Panc1 (cell line): ENCODE results near the gene INPP5E. TPM values are rescaled to one million over a fixed set of nuclear protein-coding genes. Genes with fewer than 3 reads are reported as not detected.
"Not testable (repeated sequence)": the region's sequence is repeated elsewhere in the genome, so short reads cannot be mapped to it uniquely, and the experiment has no call there.

Source experiments
- ATAC-seq: fragments of 200-7000 bp; cut with Tn5 transposase; 2 replicates; pipeline ENCODE4 v1.9.1; 2020; ENCODE audit warnings: mild to moderate bottlenecking, moderate library complexity
- BruUV-seq: library from RNA; stranded (reverse); fragments of 400-500 nt; replicated peaks from 2 replicates; lab custom pipeline; 2021; lab: Mats Ljungman, UMichigan
- CTCF ChIA-PET: fragments of 300-600 bp; sonication (Branson Sonifier 250); formaldehyde crosslinking; loops from one replicate; lab custom pipeline; 2022; ENCODE audit warnings: antibody characterized with exemption; lab: Charles Lee
- POLR2A ChIA-PET: fragments of 300-600 bp; sonication (Branson Sonifier 250); formaldehyde crosslinking; loops from one replicate; lab custom pipeline; 2022; ENCODE audit warnings: antibody characterized with exemption; lab: Charles Lee
- DNase-seq: peaks from one replicate; pipeline ENCODE4 v3.0.0-alpha.2; 2010; ENCODE audit warnings: low read depth, low spot score
- H3K27ac ChIP-seq: 2 replicates; pipeline ENCODE4 v1.5.1; 2011; ENCODE audit warnings: mild to moderate bottlenecking, low read length, inconsistent platforms
- H3K27me3 ChIP-seq: fragments of 200-500 bp; sonication (Bioruptor generic); 2 replicates; pipeline ENCODE4 v1.6.0; 2014; ENCODE audit warnings: low read length, inconsistent platforms; ENCODE audit not compliant: control insufficient read depth, insufficient read depth
- H3K36me3 ChIP-seq: fragments of 200-500 bp; sonication (Bioruptor generic); 2 replicates; pipeline ENCODE4 v1.5.1; 2014; ENCODE audit warnings: inconsistent platforms, mild to moderate bottlenecking, low read length, moderate library complexity; ENCODE audit not compliant: control insufficient read depth, insufficient read depth
- H3K4me1 ChIP-seq: 2 replicates; pipeline ENCODE4 v1.5.1; 2011; ENCODE audit warnings: inconsistent platforms, mild to moderate bottlenecking, low read length, moderate library complexity; ENCODE audit not compliant: control insufficient read depth, insufficient read depth
- H3K4me3 ChIP-seq, 2 experiments: 2 replicates each; pipeline ENCODE4 v1.5.1; 2011 to 2012; ENCODE audit warnings: low read depth in 2 of 2, low read length in 2 of 2, mild to moderate bottlenecking in 2 of 2, inconsistent platforms in 1 of 2, moderate library complexity in 1 of 2
- H3K9me3 ChIP-seq: fragments of 200-500 bp; sonication (Bioruptor generic); 2 replicates; pipeline ENCODE4 v1.5.1; 2014; ENCODE audit warnings: low read depth, mild to moderate bottlenecking, inconsistent platforms, low read length, moderate library complexity; ENCODE audit not compliant: control insufficient read depth, insufficient read depth
- CTCF ChIP-seq: fragments of 450-650 bp; IDR thresholded peaks from 2 replicates; pipeline ENCODE4 v1.5.1; 2017; ENCODE audit warnings: mild to moderate bottlenecking
- POLR2AphosphoS5 ChIP-seq: IDR thresholded peaks from 2 replicates; pipeline ENCODE4 v1.6.1; 2012; ENCODE audit warnings: mild to moderate bottlenecking, low read depth, low read length, moderate library complexity
- REST ChIP-seq, 2 experiments: IDR thresholded peaks; 2 replicates each; pipeline ENCODE4 v1.6.1; 2011 to 2012; ENCODE audit warnings: low read depth in 2 of 2, control low read depth in 1 of 2, low read length in 1 of 2, mild to moderate bottlenecking in 1 of 2, moderate library complexity in 1 of 2; ENCODE audit not compliant: insufficient read depth in 1 of 2
- SIN3A ChIP-seq: IDR thresholded peaks from 2 replicates; pipeline ENCODE4 v1.6.1; 2012; ENCODE audit warnings: low read depth, mild to moderate bottlenecking, low read length, moderate library complexity, borderline replicate concordance; ENCODE audit not compliant: insufficient read depth
- TCF7L2 ChIP-seq: IDR thresholded peaks from 2 replicates; pipeline ENCODE4 v1.6.1; 2011; ENCODE audit warnings: mild to moderate bottlenecking, low read depth, low read length, inconsistent platforms
- in situ Hi-C: cut with HindIII; loops from 2 replicates; pipeline ENCODE4 v1.10.0; 2016; ENCODE audit warnings: low sequenced_read_pairs, low pct_unique_long_range_greater_than_20kb
- intact Hi-C: fragments of 100-400 bp; cut with micrococcal nuclease; formaldehyde crosslinking; loops from one replicate; pipeline ENCODE4 v1.10.0; 2022; ENCODE audit not compliant: unreplicated experiment
- total RNA-seq: library from RNA; stranded (reverse); gene quantifications from one replicate; pipeline ENCODE4 v1.2.1, GENCODE V29; 2021; ENCODE audit not compliant: unreplicated experiment

INPP5E gene
- total RNA-seq, 1 experiment from 2014 or later: 14.1 TPM

GRCh38 chr9:136407911-136408310, 31.7 kb downstream of the INPP5E start:
- in situ Hi-C loops (no loop called here), intact Hi-C loops (no loop called here)
- TF ChIP-seq POLR2AphosphoS5 (no peak), TCF7L2 (no peak), SIN3A (no peak), REST (IDR thresholded peaks at IDR 0.05; ENCODE audit: insufficient read depth in 1 of 2, low read depth in 2 of 2, low read length in 1 of 2) (no peak), CTCF (no peak)
- H3K27ac ChIP-seq: no peak overlapping the region
- CTCF ChIA-PET: no interaction called here
- POLR2A ChIA-PET: no interaction called here
- H3K4me1 ChIP-seq: peaks cover 6% of the 10 kb centered on the region
- H3K27me3 ChIP-seq: no peaks in the 10 kb centered on the region
- ATAC-seq (no peak), DNase-seq (no peak)
- no peak overlapping the region for H3K4me3 ChIP-seq
- H3K9me3 ChIP-seq: no peaks in the 10 kb centered on the region
- H3K36me3 ChIP-seq: peaks cover 13% of the 10 kb centered on the region
- no TSS peak for BruUV-seq

GRCh38 chr9:136407061-136407460, 32.6 kb downstream of the INPP5E start:
- POLR2A ChIA-PET, H3K4me3 ChIP-seq, ATAC-seq, CTCF ChIA-PET, H3K4me1 ChIP-seq, H3K27ac ChIP-seq, intact Hi-C loops, in situ Hi-C loops, DNase-seq, BruUV-seq, H3K9me3 ChIP-seq, H3K27me3 ChIP-seq: not testable (repeated sequence)
- peaks cover 11% of the 10 kb centered on the region; the same call in 1 of the 2 replicates for H3K36me3 ChIP-seq

- POLR2A ChIA-PET, in situ Hi-C loops, intact Hi-C loops, H3K27me3 ChIP-seq, ATAC-seq, BruUV-seq, H3K36me3 ChIP-seq, H3K27ac ChIP-seq, H3K9me3 ChIP-seq, CTCF ChIA-PET, H3K4me3 ChIP-seq, DNase-seq, H3K4me1 ChIP-seq: not testable (repeated sequence)
Measured at GRCh38 chr9:136405904-136406303, 33.7 kb downstream of the INPP5E start.
